HG03159 (cell line): ENCODE data around the gene PAGE2B.
"Not testable (repeated sequence)": the region's sequence is repeated elsewhere in the genome, so short reads cannot be mapped to it uniquely, and the experiment has no call there.

Experiments
- ATAC-seq: cut with Tn5 transposase; IDR thresholded peaks from one replicate; pipeline ENCODE4 v1.9.1; 2021; ENCODE audit warnings: mild to moderate bottlenecking, moderate library complexity; ENCODE audit not compliant: unreplicated experiment

Gene PAGE2B

GRCh38 chrX:55107911-55108310 lies 33.1 kb downstream of the PAGE2B start:
- ATAC-seq = no peak

DNA sequence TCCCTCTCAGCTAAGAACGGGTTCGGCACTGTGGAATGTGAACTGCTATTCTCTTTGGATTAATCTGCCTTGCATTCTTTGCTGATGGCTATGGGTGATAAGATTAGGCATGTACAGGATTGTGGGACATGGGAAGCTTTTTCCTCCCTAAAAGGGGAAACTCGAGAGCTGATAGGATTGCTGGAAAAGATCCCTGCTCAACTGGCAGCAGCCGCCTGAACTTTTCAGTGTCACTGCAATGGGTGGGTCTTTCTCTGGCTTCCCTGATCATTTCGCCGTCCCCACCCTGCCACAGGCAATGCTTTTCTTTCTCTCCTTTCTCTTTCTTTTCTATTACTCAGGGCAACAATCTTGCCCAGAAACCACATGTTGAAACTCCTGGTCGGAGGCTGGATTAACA lies 34.5 kb downstream of the PAGE2B start:
- ATAC-seq = no peak

GRCh38 chrX:55111578-55112254 lies 36.9 kb downstream of the PAGE2B start:
- ATAC-seq = no peak

DNA sequence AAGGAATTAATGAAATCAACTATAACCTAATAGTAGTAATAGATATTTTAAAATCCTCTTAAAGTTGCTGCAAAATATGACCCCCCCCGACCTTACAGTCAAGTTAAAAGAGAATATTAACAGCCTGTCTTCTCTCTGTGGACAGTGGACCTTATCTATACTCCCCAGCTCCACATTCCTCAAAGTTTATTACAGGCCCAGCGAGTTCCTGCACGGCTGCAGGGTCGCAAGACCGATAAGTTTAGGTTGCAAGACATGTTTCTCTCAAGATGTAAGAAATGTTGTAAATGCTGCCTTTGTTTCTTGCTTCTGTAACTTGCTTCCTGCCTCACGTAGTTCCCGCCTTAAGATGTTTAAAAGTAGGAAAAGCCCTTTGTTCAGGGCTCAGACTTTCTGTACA lies 41.8 kb downstream of the PAGE2B start:
- not testable (repeated sequence) for ATAC-seq

GRCh38 chrX:55118574-55118973 lies 43.7 kb downstream of the PAGE2B start:
- no peak for ATAC-seq

DNA sequence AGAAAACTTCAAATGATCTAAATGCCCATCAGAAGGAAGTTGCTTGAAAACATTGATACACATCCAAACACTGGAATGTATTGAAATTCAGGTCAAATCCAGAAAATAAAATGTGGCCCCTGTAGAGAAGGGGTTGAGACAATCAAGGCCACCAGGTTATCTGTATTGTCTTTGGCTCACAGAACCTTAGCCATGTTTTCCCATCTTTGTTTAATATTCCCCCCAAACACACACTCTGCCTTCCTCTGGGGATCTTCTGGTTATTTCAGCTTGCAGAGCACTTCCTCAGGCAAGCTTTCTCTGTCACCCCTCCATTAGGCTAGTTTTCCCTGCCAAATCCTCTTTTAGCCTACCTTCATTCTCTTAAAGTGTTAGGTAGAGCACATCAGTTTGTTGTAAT lies 44.4 kb downstream of the PAGE2B start:
- no peak for ATAC-seq

- no peak for ATAC-seq
Observed at GRCh38 chrX:55119712-55120111, 44.9 kb downstream of the PAGE2B start.

DNA sequence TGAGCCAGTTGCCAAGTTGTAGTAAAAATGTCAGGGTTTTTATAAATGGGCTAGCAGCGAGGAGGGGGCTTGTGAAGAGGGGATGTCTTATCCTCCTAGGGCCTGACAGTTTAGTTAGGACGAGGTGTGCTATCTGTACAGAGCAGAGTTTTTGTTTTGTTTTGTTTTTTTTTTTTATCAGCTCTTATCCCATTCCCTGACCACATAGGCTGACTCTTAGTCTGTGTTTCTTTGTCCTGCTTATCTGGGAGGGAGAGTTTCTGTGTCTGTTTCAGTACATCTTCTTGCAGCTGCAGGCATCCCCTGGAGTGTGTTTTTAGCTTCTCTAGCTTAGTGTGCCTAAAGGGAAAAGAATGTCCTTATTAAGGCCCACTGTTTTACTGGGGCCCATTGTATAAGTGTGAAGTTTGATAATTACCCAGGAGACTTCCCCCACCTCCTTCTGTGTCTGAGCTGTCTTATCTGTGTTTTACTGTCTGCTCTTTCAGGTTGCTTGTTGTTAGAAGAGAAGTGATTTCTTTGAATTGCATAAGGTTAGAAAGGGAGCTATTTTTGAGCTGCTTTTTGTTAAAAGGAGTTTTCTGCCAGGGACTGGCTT lies 46.0 kb downstream of the PAGE2B start:
- ATAC-seq = no peak

DNA sequence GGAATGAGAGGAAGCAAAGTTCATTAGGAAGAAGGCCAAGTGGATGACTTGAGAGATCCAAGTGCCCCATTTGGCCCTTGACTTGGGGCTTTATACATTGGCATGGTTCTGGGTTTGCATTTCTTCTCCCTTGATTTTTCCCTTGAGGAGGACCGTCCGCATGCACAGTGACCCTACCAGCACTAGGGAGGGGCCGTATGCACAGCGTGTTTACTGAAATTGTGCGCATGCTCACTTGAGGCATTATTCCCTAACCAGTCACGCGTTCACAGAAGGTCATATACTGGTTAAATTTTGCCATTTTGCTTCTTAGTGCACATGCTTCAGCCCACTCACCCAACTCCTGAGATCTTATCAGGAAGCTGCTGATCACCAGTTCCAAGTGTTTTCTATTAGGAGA lies 49.1 kb downstream of the PAGE2B start:
- ATAC-seq = no peak

- ATAC-seq = no peak
Observed at GRCh38 chrX:55127692-55128091, 52.9 kb downstream of the PAGE2B start.
